Duodenal mucosa (tissue), 2 donors: Measurements from ENCODE around the gene CARS1.

Source experiments
- H3K27ac ChIP-seq: one replicate; pipeline ENCODE4 v1.7.0; 2013; ENCODE audit warnings: low read depth, low read length
- H3K27me3 ChIP-seq, 2 donors: one replicate each; pipeline ENCODE4 v1.7.0; 2013; ENCODE audit warnings: low read length in 2 of 2, control low read depth in 1 of 2; ENCODE audit not compliant: insufficient read depth in 2 of 2, control insufficient read depth in 1 of 2
- H3K36me3 ChIP-seq, 2 donors: one replicate each; pipeline ENCODE4 v1.7.0; 2013; ENCODE audit warnings: low read length in 2 of 2, control low read depth in 1 of 2; ENCODE audit not compliant: insufficient read depth in 2 of 2, control insufficient read depth in 1 of 2
- H3K4me1 ChIP-seq, 2 donors: one replicate each; pipeline ENCODE4 v1.7.0; 2013; ENCODE audit warnings: low read length in 2 of 2, control low read depth in 1 of 2; ENCODE audit not compliant: insufficient read depth in 2 of 2, control insufficient read depth in 1 of 2
- H3K4me3 ChIP-seq, 2 donors: one replicate each; pipeline ENCODE4 v1.7.0; 2013; ENCODE audit warnings: low read length in 2 of 2, low read depth in 1 of 2
- H3K9ac ChIP-seq, 2 donors: one replicate each; pipeline ENCODE4 v1.7.0; 2013; ENCODE audit warnings: low read length in 2 of 2, low read depth in 1 of 2
- H3K9me3 ChIP-seq, 2 donors: one replicate each; pipeline ENCODE4 v1.7.0; 2013; ENCODE audit warnings: low read length in 2 of 2, control low read depth in 1 of 2; ENCODE audit not compliant: control insufficient read depth in 1 of 2

Gene CARS1

DNA sequence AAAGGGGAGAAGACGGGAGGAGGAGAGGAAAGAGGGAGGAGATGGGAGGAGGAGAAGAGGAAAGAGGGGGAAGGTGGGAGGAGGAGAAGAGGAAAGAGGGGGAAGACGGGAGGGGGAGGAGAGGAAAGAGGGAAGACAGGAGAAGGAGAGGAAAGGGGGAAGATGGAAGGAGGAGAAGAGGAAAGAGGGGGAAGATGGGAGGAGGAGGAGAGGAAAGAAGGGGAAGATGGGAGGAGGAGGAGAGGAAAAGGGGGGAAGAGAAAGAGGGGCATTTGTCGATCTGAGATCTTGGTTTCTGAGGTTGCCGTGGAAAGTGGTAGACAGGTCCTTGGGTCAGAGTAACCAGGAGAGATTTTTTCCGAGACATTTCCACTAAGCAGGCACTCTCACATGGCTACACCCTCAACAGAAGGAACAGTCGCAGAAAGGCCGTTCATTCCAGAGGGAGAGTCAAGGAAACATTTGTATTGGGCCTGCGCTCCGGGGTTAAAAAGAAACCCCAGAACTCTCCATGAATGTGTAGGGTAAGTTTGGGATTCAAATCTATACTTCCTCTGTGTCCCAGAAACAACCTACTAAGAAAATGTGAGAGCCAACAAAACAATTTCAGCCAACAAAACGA, 39.8 kb upstream of the CARS1 start:
- H3K27me3 ChIP-seq: no peaks in the 10 kb centered on the region
- peaks cover 9 to 13% of the 10 kb centered on the region in 2 donors for H3K36me3 ChIP-seq
- H3K9ac ChIP-seq: no peak overlapping the region
- H3K4me3 ChIP-seq: no peak overlapping the region
- peaks cover 0 to 2% of the 10 kb centered on the region in 2 donors for H3K4me1 ChIP-seq
- no peak overlapping the region for H3K27ac ChIP-seq
- no peaks in the 10 kb centered on the region for H3K9me3 ChIP-seq

DNA sequence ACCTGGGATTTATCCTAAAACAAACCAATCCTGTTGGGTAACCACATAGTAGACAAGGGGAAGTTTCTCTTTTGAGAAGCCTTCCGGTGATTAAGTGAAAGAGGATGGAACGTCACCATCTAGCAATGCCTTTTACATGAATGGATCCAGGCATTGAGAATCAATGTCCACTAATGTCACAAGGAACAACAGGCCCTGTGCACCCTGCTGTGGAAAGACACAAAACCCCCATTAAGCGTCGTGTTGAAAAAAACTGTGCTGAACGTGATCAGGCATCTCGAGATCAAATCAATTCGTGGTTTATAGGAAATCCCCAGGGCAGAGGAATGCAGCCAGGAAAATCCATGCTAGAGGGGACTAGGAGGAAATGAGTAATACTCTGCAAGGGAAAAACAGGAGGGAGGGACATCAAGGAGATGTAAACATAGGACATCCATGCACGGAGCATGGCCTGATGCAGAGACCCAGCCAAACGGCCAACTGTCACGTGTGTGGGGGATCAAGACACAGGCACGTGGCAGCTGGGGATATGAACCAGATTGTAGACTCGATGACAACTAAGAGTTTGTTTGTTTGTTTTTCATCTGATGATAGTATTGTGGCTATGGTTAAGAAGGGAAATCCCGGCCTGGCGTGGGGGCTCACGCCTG, 38.6 kb upstream of the CARS1 start:
- Histone ChIP-seq H3K27me3 (no peaks in the 10 kb centered on the region), H3K4me1 (peaks cover 0 to 7% of the 10 kb centered on the region in 2 donors), H3K36me3 (peaks cover 9 to 13% of the 10 kb centered on the region in 2 donors), H3K4me3 (no peak overlapping the region), H3K9ac (no peak overlapping the region), H3K9me3 (no peaks in the 10 kb centered on the region), H3K27ac (peak overlapping the region; percentile 70)

DNA sequence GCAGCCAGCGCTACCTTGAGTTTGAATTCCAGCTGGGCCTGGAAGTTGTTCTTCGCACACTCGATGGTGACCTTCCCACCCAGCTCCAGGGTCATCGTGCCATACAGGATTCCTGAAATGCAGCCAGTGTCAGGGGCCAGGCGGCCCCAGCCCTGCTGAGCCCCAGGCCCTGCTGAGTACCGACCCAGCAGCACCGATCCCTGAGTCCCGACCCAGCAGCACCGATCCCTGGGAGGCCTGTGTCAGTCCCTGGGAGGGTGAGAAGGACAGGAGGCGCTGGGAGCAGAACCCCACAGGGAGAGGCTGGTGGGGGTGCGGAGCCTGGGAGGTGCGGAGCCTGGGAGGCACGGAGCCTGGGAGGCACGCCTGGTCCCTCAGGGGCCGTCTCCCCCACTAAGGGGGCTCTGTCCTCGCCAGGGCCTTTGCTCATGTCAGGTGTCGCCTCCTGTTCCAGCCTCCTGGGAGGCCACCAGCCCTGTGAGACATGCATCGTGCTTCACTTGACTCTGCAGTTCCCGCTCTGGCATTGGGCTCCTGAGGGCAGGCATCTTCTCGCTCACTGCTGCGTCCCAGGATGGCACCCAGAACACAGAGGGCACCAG, 37.1 kb upstream of the CARS1 start:
- Histone ChIP-seq H3K27ac (no peak overlapping the region), H3K36me3 (peaks cover 9% of the 10 kb centered on the region in 2 donors), H3K4me1 (peaks cover 0 to 7% of the 10 kb centered on the region in 2 donors)

DNA sequence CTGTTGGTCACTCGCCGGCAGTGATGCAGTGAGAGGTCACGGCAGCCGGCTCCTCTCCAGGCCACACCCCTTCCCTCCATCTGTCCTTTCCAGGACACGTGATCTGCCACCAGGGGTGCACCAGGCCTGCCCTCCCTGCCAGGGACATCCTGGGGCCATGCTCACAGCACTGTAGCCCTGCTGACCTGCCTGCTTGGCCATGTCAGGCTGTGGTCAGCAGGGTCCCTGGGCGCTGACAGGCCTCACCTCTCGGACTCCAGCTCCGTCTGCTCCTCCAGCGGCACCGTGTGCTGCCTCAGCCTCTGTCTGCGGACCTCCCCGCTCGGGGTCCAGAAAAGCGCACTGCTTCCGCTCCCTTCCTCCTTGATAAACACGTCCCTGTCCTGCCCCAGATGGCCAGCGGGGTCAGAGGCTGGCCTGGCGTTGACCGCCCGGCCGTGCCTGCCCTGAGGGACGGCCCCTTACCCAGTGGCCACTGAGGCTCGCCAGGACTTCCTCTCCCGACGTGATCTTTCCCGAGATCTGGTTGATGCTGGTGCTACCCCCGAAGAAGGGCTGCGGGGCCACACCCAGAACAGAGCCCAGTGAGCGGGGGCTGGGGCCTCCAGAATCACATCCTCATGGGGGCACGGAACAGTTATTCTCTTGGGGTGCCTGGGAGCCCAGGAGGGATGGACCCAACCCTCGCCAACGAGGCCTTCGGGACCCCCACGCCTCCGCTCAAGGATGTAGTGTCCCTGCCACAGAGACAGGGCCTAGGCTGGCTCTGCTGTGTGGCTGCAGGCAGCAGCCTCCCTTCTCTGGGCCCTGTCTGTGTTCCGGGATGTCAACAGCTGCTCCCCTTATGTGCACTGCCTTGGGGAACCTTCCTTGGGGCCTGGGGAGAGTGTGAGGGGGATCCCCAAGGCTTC, 36.3 kb upstream of the CARS1 start:
- peaks cover 0 to 7% of the 10 kb centered on the region in 2 donors for H3K4me1 ChIP-seq
- no peaks in the 10 kb centered on the region for H3K9me3 ChIP-seq
- peaks cover 4 to 9% of the 10 kb centered on the region in 2 donors for H3K36me3 ChIP-seq
- no peak overlapping the region for H3K27ac ChIP-seq
- H3K9ac ChIP-seq: no peak overlapping the region
- no peaks in the 10 kb centered on the region for H3K27me3 ChIP-seq
- H3K4me3 ChIP-seq: no peak overlapping the region

More for the DNA sequence above, 37.1 kb upstream of the CARS1 start:
- Histone ChIP-seq H3K9ac (no peak overlapping the region), H3K9me3 (no peaks in the 10 kb centered on the region), H3K27me3 (no peaks in the 10 kb centered on the region), H3K4me3 (no peak overlapping the region)

GRCh38 chr11:3092603-3093141, 35.4 kb upstream of the CARS1 start:
- H3K27ac ChIP-seq: no peak overlapping the region
- H3K9ac ChIP-seq: no peak overlapping the region
- no peaks in the 10 kb centered on the region for H3K9me3 ChIP-seq
- H3K36me3 ChIP-seq: peaks cover 4 to 9% of the 10 kb centered on the region in 2 donors
- peaks cover 0 to 7% of the 10 kb centered on the region in 2 donors for H3K4me1 ChIP-seq
- H3K27me3 ChIP-seq: no peaks in the 10 kb centered on the region
- H3K4me3 ChIP-seq: no peak overlapping the region

DNA sequence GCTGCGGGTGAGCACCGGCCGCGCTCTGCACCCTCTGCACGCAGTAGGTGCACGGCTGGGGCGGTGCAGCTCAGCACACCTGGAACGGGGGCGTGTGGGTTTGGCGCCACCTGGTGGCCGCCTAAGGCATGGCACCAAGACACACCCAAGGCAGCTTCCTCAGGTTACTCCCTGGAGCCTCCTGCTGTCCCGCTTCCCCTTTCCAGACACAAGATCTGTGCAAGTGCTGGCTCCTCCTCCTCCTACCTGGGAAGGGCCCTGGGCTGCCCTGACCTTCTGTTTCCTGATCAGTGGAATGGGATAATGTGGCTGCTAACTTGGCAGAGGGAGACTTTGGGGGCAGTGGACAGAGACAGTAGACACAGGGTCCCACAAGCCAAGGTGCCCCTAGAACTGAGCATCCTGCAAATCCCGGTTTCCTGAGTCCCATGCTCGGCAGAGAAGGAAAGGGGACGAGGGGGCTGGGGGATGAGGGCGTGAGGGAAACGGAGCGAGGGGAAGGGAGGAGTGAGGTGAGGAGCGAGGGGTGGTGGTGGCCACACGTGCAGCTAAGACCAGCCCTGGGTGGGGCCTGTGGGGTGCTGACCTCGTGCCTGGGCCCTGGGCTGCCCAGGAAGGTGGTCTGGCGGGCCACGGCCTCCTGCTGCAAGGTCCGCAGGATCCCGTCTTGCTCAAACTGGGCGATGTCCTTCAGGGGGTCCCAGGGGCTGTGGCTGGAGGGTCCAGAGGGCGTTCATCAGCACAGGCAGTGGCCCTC, 34.8 kb upstream of the CARS1 start:
- Histone ChIP-seq H3K4me1 (peaks cover 0 to 7% of the 10 kb centered on the region in 2 donors), H3K9me3 (no peaks in the 10 kb centered on the region), H3K27ac (no peak overlapping the region), H3K27me3 (no peaks in the 10 kb centered on the region), H3K9ac (no peak overlapping the region), H3K4me3 (no peak overlapping the region), H3K36me3 (peaks cover 4 to 9% of the 10 kb centered on the region in 2 donors)

GRCh38 chr11:3091081-3091845, 34.0 kb upstream of the CARS1 start:
- H3K9ac ChIP-seq: no peak overlapping the region
- no peak overlapping the region for H3K27ac ChIP-seq
- peaks cover 0 to 7% of the 10 kb centered on the region in 2 donors for H3K4me1 ChIP-seq
- H3K36me3 ChIP-seq: peaks cover 4 to 9% of the 10 kb centered on the region in 2 donors
- no peaks in the 10 kb centered on the region for H3K27me3 ChIP-seq
- no peaks in the 10 kb centered on the region for H3K9me3 ChIP-seq
- no peak overlapping the region for H3K4me3 ChIP-seq

DNA sequence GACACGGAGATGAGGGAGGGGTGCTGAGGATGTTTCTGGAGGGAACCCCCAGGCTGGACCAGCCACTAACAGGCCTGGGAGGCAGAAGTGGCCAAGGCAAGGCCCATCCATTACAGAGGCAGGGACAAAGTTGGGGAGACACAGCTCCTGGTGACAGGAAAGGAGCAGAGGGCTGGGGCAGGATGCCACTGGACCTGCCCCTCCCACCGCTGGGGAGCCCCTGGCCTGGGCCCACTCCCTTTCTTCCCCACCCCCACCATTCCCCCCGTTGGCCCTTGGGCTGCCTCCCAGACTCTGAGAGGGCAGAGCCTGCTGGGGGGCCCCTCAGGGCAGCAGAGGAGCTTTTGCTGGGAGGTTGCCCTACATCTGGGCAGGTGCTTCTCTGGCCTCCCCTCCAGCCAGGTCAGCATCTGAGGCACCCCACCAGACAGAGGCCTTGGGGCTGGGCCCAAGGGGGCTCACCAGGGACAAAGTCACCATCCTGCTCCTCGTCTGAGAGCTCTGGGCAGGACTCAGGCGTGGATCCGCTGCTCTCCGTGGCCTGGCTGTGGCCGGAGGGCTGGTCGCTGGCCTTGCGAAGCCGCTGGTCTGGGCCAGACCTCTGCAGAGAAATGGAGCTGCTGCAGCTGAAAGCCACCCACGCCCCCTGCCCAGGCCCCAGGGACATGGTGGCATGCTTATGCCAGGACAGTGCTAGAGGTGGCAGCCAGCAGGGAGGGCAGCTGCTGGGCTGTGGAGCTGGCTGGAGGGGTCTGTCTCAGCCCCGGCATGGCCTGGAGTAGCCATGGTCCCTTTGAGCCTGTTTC, 33.1 kb upstream of the CARS1 start:
- Histone ChIP-seq H3K4me3 (no peak overlapping the region), H3K27me3 (no peaks in the 10 kb centered on the region), H3K4me1 (peaks cover 0 to 7% of the 10 kb centered on the region in 2 donors), H3K9me3 (no peaks in the 10 kb centered on the region), H3K27ac (no peak overlapping the region), H3K9ac (no peak overlapping the region), H3K36me3 (peaks cover 4 to 9% of the 10 kb centered on the region in 2 donors)
